DND-41 (cell line): ENCODE data around the gene LY6G6F.
A peak's percentile ranks its signal among the peaks of the same experiment; 100 is the strongest.

Experiments used
- ATAC-seq: fragments of 200-7000 bp; cut with Tn5 transposase; 3 replicates; pipeline ENCODE4 v1.9.1; 2021; ENCODE audit warnings: low read depth; ENCODE audit not compliant: insufficient read depth
- DNase-seq: peaks from one replicate; pipeline ENCODE4 v3.0.0-alpha.2; 2020
- H2AFZ ChIP-seq: 2 replicates; pipeline ENCODE4 v1.6.0; 2012; ENCODE audit warnings: low read depth, low read length
- H3K27ac ChIP-seq: 2 replicates; pipeline ENCODE4 v1.5.1; 2012; ENCODE audit warnings: low read length, inconsistent platforms
- H3K27me3 ChIP-seq: fragments of 200-600 bp; sonication (generic); 2 replicates; pipeline ENCODE4 v1.6.0; 2012; ENCODE audit warnings: low read length, mild to moderate bottlenecking, inconsistent platforms; ENCODE audit not compliant: insufficient read depth, poor library complexity
- H3K36me3 ChIP-seq: 2 replicates; pipeline ENCODE4 v1.5.1; 2012; ENCODE audit warnings: low read length, inconsistent platforms; ENCODE audit not compliant: insufficient read depth
- H3K4me1 ChIP-seq: 2 replicates; pipeline ENCODE4 v1.5.1; 2012; ENCODE audit warnings: mild to moderate bottlenecking, low read length; ENCODE audit not compliant: insufficient read depth
- H3K4me2 ChIP-seq: 2 replicates; pipeline ENCODE4 v1.6.0; 2012; ENCODE audit warnings: mild to moderate bottlenecking, moderate library complexity, low read length, inconsistent platforms; ENCODE audit not compliant: insufficient read depth
- H3K4me3 ChIP-seq, 2 experiments: fragments of 200-600 bp in 1 of 2; shearing (Covaris generic) in 1 of 2; 2 replicates each; pipeline ENCODE4 v1.5.1; 2012 to 2016; ENCODE audit warnings: inconsistent platforms in 2 of 2, low read length in 2 of 2, mild to moderate bottlenecking in 2 of 2, low read depth in 1 of 2, moderate library complexity in 1 of 2
- H3K79me2 ChIP-seq: 2 replicates; pipeline ENCODE4 v1.6.0; 2012; ENCODE audit warnings: low read length, inconsistent platforms; ENCODE audit not compliant: insufficient read depth
- H3K9ac ChIP-seq: 2 replicates; pipeline ENCODE4 v1.6.0; 2012; ENCODE audit warnings: low read depth, mild to moderate bottlenecking, inconsistent platforms, low read length, moderate library complexity
- H3K9me3 ChIP-seq: 2 replicates; pipeline ENCODE4 v1.5.1; 2012; ENCODE audit warnings: low read length, moderate library complexity, mild to moderate bottlenecking, inconsistent platforms; ENCODE audit not compliant: insufficient read depth, severe bottlenecking
- H4K20me1 ChIP-seq: 2 replicates; pipeline ENCODE4 v1.6.0; 2012; ENCODE audit warnings: low read length; ENCODE audit not compliant: insufficient read depth
- EZH2 ChIP-seq: IDR thresholded peaks from 3 replicates; pipeline ENCODE4 v1.6.1; 2012; ENCODE audit warnings: borderline replicate concordance, low read depth, mild to moderate bottlenecking, moderate library complexity, low read length, inconsistent platforms; ENCODE audit not compliant: severe bottlenecking
- TF ChIP-seq, protein P1 (sequence below): IDR thresholded peaks from 2 replicates; pipeline ENCODE4 v1.5.1; 2012; ENCODE audit warnings: borderline replicate concordance, low read length, moderate library complexity, mild to moderate bottlenecking; ENCODE audit not compliant: poor library complexity, severe bottlenecking; ENCODE audit errors: extremely low read depth

LY6G6F gene

DNA sequence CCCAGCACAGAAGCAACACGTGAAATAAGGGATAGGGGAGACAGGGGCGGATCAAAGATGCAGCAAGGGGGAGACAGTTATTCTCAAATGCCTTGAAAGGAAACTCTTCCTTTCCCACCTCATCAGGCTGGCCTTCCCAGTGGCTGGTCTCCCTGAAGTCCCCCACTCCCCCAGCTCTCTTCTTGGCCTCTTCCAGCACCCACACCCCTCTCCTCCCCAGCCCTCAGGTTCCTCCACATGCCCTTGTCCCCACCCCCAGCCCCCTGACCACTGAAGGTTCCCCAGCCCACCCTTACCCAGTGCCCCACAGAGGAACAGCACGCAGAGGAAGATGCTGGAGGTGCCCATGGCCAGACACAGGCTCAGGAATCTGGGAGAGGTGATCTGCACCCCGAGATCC, 6.8 kb downstream of the LY6G6F start:
- no peak overlapping the region for H3K27ac ChIP-seq
- no peaks in the 10 kb centered on the region for H3K27me3 ChIP-seq
- DNase-seq (no peak), ATAC-seq (no peak)
- no peak for TF ChIP-seq EZH2
- TF ChIP-seq, protein P1, sequence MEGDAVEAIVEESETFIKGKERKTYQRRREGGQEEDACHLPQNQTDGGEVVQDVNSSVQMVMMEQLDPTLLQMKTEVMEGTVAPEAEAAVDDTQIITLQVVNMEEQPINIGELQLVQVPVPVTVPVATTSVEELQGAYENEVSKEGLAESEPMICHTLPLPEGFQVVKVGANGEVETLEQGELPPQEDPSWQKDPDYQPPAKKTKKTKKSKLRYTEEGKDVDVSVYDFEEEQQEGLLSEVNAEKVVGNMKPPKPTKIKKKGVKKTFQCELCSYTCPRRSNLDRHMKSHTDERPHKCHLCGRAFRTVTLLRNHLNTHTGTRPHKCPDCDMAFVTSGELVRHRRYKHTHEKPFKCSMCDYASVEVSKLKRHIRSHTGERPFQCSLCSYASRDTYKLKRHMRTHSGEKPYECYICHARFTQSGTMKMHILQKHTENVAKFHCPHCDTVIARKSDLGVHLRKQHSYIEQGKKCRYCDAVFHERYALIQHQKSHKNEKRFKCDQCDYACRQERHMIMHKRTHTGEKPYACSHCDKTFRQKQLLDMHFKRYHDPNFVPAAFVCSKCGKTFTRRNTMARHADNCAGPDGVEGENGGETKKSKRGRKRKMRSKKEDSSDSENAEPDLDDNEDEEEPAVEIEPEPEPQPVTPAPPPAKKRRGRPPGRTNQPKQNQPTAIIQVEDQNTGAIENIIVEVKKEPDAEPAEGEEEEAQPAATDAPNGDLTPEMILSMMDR: no peak
- no peak overlapping the region for H3K4me3 ChIP-seq
- no peaks in the 10 kb centered on the region for H3K9me3 ChIP-seq
- H3K9ac ChIP-seq: no peak overlapping the region
- H3K4me2 ChIP-seq: no peak overlapping the region
- H3K79me2 ChIP-seq: no peaks in the 10 kb centered on the region
- H3K36me3 ChIP-seq: no peaks in the 10 kb centered on the region
- no peak overlapping the region for H2AFZ ChIP-seq
- no peaks in the 10 kb centered on the region for H4K20me1 ChIP-seq
- no peaks in the 10 kb centered on the region for H3K4me1 ChIP-seq

DNA sequence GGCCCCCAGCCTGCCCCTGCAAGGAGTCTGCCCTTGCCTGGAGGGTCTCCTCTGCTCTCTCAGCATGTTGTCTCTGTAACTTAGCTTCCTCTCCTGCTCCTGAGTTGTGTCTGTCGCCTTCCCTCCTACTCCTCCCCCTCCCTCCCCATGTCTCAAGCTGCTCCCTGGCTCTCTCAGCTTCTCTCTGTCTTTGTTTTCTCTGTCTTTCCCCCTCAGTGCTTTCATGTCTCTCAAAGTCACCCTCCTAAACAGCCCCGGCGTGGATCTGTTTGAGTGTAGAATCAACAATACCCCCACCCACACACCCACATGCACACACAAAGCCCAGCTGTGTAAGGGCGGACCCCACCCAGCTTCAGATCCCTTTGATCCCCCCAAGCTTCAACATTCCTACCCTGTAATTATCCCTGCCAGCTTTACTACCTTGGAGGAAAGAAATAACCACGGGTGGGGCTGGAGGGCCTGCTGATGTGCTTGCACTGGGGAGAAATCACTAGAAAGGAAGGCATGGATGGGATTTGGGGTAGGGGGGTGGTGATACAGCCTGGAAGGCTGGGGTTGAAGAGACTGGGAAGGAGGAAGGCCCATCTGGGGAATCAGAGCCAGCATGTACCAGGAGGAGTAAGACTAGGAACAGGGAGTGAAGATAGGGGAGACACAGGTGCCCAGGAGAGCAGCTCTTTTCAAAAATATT, 7.5 kb downstream of the LY6G6F start:
- Histone ChIP-seq H3K9me3 (no peaks in the 10 kb centered on the region), H3K4me2 (no peak overlapping the region), H3K9ac (0 out of 2 replicates have a peak overlapping the region, but pooled peaks have one; percentile 5), H3K27me3 (no peaks in the 10 kb centered on the region), H2AFZ (no peak overlapping the region), H4K20me1 (no peaks in the 10 kb centered on the region), H3K4me1 (no peaks in the 10 kb centered on the region), H3K36me3 (no peaks in the 10 kb centered on the region), H3K79me2 (no peaks in the 10 kb centered on the region), H3K27ac (no peak overlapping the region), H3K4me3 (no peak overlapping the region)
- no peak for DNase-seq
- ATAC-seq: no peak
- TF ChIP-seq EZH2: no peak
- TF ChIP-seq, protein P1: no peak

DNA sequence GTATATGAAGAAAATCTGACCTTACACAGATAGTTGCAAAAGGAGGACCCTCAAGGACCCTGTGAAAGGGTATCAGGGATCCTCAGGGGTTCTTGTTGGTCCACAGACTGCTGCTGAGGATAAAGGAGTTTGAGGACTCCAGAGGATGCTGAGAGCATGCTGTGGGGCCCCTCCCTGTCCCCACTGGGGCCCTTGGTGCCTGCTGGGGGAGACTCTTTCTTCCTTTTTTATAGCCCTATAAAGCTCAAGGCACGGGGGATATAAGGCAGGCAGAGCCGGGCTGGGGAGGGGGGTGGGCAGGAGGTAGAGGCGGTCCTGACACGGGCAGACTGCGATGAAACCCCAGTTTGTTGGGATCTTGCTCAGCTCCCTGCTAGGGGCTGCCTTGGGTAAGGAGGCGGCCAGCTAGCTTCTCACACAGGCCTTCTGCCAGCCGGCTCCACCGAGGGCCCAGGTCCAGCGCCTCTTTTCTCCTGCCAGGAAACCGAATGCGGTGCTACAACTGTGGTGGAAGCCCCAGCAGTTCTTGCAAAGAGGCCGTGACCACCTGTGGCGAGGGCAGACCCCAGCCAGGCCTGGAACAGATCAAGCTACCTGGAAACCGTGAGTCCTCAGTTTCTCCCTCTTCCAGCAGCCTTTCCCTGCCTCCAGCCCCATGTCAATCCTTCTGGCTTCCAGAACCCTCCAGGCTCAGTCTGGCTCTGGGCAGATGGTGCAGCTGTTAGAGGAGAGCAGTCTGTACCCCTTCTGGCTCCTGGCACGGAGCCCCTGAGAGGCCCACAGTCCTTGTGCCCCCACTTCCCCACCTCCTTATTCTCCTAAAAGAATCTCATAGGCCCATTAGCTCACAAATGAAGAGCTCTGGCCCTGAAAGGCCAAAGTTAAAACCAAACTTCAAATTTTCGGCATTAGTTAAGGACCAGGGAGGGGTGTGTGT, 8.6 kb downstream of the LY6G6F start, which contains the start of gene LY6G6D:
Gene LY6G6D (plus strand): TSS at position 327 of the 937 bp plus-strand sequence. CDS start 8 bp downstream, at position 335.
- no peak within 1 kb of the TSS for H3K4me2 ChIP-seq
- H4K20me1 ChIP-seq: no peaks in the 10 kb centered on the region
- no peak for TF ChIP-seq EZH2
- TF ChIP-seq, protein P1: no peak
- H3K79me2 ChIP-seq: no peaks in the 10 kb centered on the region
- no peaks in the 10 kb centered on the region for H3K36me3 ChIP-seq
- ATAC-seq: no peak
- no peaks in the 10 kb centered on the region for H3K9me3 ChIP-seq
- no peaks in the 10 kb centered on the region for H3K27me3 ChIP-seq
- H3K9ac ChIP-seq: 0 out of 2 replicates have a peak within 1 kb of the TSS, but pooled peaks have one; percentile 5
- H2AFZ ChIP-seq: no peak within 1 kb of the TSS
- no peak within 1 kb of the TSS for H3K27ac ChIP-seq
- no peak within 1 kb of the TSS for H3K4me3 ChIP-seq
- no peak for DNase-seq
- H3K4me1 ChIP-seq: no peaks in the 10 kb centered on the region
